SK-N-SH (cell line): ENCODE measurements around the gene HTT. TPM values are rescaled to one million over a fixed set of nuclear protein-coding genes. Genes with fewer than 3 reads are reported as not detected.

Source experiments
- CTCF ChIA-PET: fragments of 300-600, 350-600 bp; formaldehyde crosslinking; extraction: SDS; loops from one replicate; lab custom pipeline; 2021; lab: Yijun Ruan, JAX
- POLR2A ChIA-PET: fragments of 350-600 bp; sonication (Branson Sonifier 250); formaldehyde crosslinking; extraction: SDS; loops from one replicate; lab custom pipeline; 2020; ENCODE audit warnings: antibody characterized with exemption, inconsistent platforms; lab: Yijun Ruan, JAX
- DNase-seq: peaks from one replicate; pipeline ENCODE4 v3.0.0; 2012
- H2AFZ ChIP-seq: fragments of 200-600 bp; sonication (generic); 2 replicates; pipeline ENCODE4 v1.8.1; 2016; ENCODE audit warnings: antibody characterized with exemption, mild to moderate bottlenecking, low read depth
- H3F3A ChIP-seq: fragments of 200-600 bp; sonication (generic); replicated peaks from 2 replicates; pipeline ENCODE3; 2016; ENCODE audit warnings: antibody characterized with exemption, mild to moderate bottlenecking; ENCODE audit not compliant: insufficient read depth
- H3K27ac ChIP-seq, 2 experiments: fragments of 200-500 bp in 1 of 2; fragments of 200-600 bp in 1 of 2; sonication (Bioruptor generic) in 1 of 2; sonication (generic), shearing (Covaris generic) in 1 of 2; 2 replicates each; pipeline versions ENCODE4 v1.5.1 to v1.6.1; 2014 to 2016; ENCODE audit warnings: low read depth in 2 of 2, inconsistent platforms in 1 of 2, low read length in 1 of 2, mild to moderate bottlenecking in 1 of 2, mixed read lengths in 1 of 2
- H3K27me3 ChIP-seq: fragments of 200-600 bp; sonication (generic), shearing (Covaris generic); 2 replicates; pipeline ENCODE4 v1.6.1; 2016; ENCODE audit warnings: mixed run types; ENCODE audit not compliant: insufficient read depth
- H3K36me3 ChIP-seq, 2 experiments: fragments of 200-500 bp in 1 of 2; fragments of 200-600 bp in 1 of 2; sonication (Bioruptor generic) in 1 of 2; sonication (generic) in 1 of 2; replicated peaks in 1 of 2; 2 replicates each; pipeline versions ENCODE3 to v1.5.1; 2014 to 2016; ENCODE audit warnings: low read length in 1 of 2, mild to moderate bottlenecking in 1 of 2; ENCODE audit not compliant: insufficient read depth in 2 of 2, control insufficient read depth in 1 of 2
- H3K4me1 ChIP-seq, 2 experiments: fragments of 200-500 bp in 1 of 2; fragments of 200-600 bp in 1 of 2; sonication (Bioruptor generic) in 1 of 2; sonication (generic), shearing (Covaris generic) in 1 of 2; 2 replicates each; pipeline versions ENCODE4 v1.5.1 to v1.6.1; 2014 to 2016; ENCODE audit warnings: low read depth in 1 of 2, low read length in 1 of 2, mixed run types in 1 of 2; ENCODE audit not compliant: insufficient read depth in 2 of 2, control insufficient read depth in 1 of 2
- H3K4me2 ChIP-seq: fragments of 200-600 bp; sonication (generic), shearing (Covaris generic); 2 replicates; pipeline ENCODE4 v1.6.1; 2017; ENCODE audit warnings: mixed run types
- H3K4me3 ChIP-seq, 2 experiments: fragments of 200-500 bp in 1 of 2; fragments of 200-600 bp in 1 of 2; sonication (Bioruptor generic) in 1 of 2; sonication (generic), shearing (Covaris generic) in 1 of 2; 2 replicates each; pipeline versions ENCODE4 v1.5.1 to v1.8.1; 2014 to 2016; ENCODE audit warnings: low read depth in 2 of 2, inconsistent platforms in 1 of 2, low read length in 1 of 2, mild to moderate bottlenecking in 1 of 2, mixed read lengths in 1 of 2, moderate library complexity in 1 of 2
- H3K79me2 ChIP-seq: fragments of 200-600 bp; sonication (generic); 2 replicates; pipeline ENCODE4 v1.8.1; 2017; ENCODE audit warnings: mild to moderate bottlenecking; ENCODE audit not compliant: insufficient read depth
- H3K9ac ChIP-seq: fragments of 200-600 bp; sonication (generic); 2 replicates; pipeline ENCODE4 v1.6.1; 2017; ENCODE audit warnings: mixed run types
- H3K9me2 ChIP-seq: fragments of 200-600 bp; sonication (generic); 2 replicates; pipeline ENCODE4 v1.6.1; 2017; ENCODE audit warnings: mixed run types
- H3K9me3 ChIP-seq: fragments of 200-600 bp; sonication (generic); 2 replicates; pipeline ENCODE4 v1.6.1; 2017; ENCODE audit warnings: mixed run types, mild to moderate bottlenecking, moderate library complexity
- H4K20me1 ChIP-seq: fragments of 200-600 bp; sonication (generic); 2 replicates; pipeline ENCODE4 v1.6.1; 2017; ENCODE audit warnings: mild to moderate bottlenecking, mixed run types; ENCODE audit not compliant: insufficient read depth
- CHD2 ChIP-seq: fragments of 150-350 bp; IDR thresholded peaks from 2 replicates; pipeline ENCODE4 v1.6.1; 2018; ENCODE audit warnings: low read length; ENCODE audit not compliant: partially characterized antibody
- EP300 ChIP-seq, 2 experiments: IDR thresholded peaks; 2 replicates each; pipeline versions ENCODE4 v1.4.0 to v1.6.1; 2012; ENCODE audit warnings: borderline replicate concordance in 1 of 2, low read depth in 1 of 2, low read length in 1 of 2
- FOSL2 ChIP-seq: IDR thresholded peaks from 2 replicates; pipeline ENCODE4 v1.4.0; 2012; ENCODE audit warnings: low read depth, mild to moderate bottlenecking, moderate library complexity, borderline replicate concordance
- FOXM1 ChIP-seq: IDR thresholded peaks from 2 replicates; pipeline ENCODE4 v1.4.0; 2012; ENCODE audit warnings: low read depth, mild to moderate bottlenecking
- GABPA ChIP-seq: IDR thresholded peaks from 2 replicates; pipeline ENCODE4 v1.4.0; 2012; ENCODE audit warnings: low read depth, mild to moderate bottlenecking
- GATA2 ChIP-seq: sonication (generic); formaldehyde crosslinking; IDR thresholded peaks from 2 replicates; pipeline ENCODE4 v1.5.0; 2020; ENCODE audit warnings: mild to moderate bottlenecking, missing genetic modification reagents
- MAX ChIP-seq: IDR thresholded peaks from 2 replicates; pipeline ENCODE4 v1.4.0; 2012; ENCODE audit warnings: low read depth
- NRF1 ChIP-seq: IDR thresholded peaks from 2 replicates; pipeline ENCODE4 v1.6.1; 2012; ENCODE audit warnings: low read depth, mild to moderate bottlenecking, low read length
- RAD21 ChIP-seq: IDR thresholded peaks from 2 replicates; pipeline ENCODE4 v1.6.1; 2012; ENCODE audit warnings: mild to moderate bottlenecking, low read length
- TAF1 ChIP-seq: IDR thresholded peaks from 2 replicates; pipeline ENCODE4 v1.6.1; 2012; ENCODE audit warnings: low read depth, mild to moderate bottlenecking, low read length, moderate library complexity, borderline replicate concordance
- TEAD4 ChIP-seq: IDR thresholded peaks from 2 replicates; pipeline ENCODE4 v1.4.0; 2012; ENCODE audit warnings: mild to moderate bottlenecking, borderline replicate concordance; ENCODE audit not compliant: insufficient read depth
- ZBTB33 ChIP-seq: IDR thresholded peaks from 2 replicates; pipeline ENCODE4 v1.4.0; 2012; ENCODE audit warnings: low read depth, borderline replicate concordance
- WGBS: methylation state at CpG from one replicate; pipeline ENCODE4 v1.1.6; 2017; ENCODE audit warnings: low lambda C conversion rate; 5-methylcytosine and 5-hydroxymethylcytosine counted together
- polyA plus RNA-seq, 3 experiments: library from polyadenylated mRNA; depleted of rRNA; stranded (reverse); fragments of >200 nt; gene quantifications; 2 replicates each; pipeline ENCODE4 v1.2.3, GENCODE V29; 2012

HTT gene
- polyA plus RNA-seq, 1 of the 3 experiments (the other 2 are of a cell fraction) = 11.3 TPM

GRCh38 chr4:3220476-3221183 lies 146.1 kb downstream of the HTT start:
- Histone ChIP-seq H3K79me2 (no peaks in the 10 kb centered on the region), H3K4me2 (no peak overlapping the region), H2AFZ (no peak overlapping the region), H3K36me3 (peaks cover 14 to 83% of the 10 kb centered on the region in 2 experiments), H3K9me2 (no peaks in the 10 kb centered on the region), H3K27me3 (no peaks in the 10 kb centered on the region), H3K9ac (no peak overlapping the region), H3F3A (no peaks in the 10 kb centered on the region), H3K4me3 (no peak overlapping the region), H3K27ac (no peak overlapping the region), H4K20me1 (no peaks in the 10 kb centered on the region), H3K9me3 (no peaks in the 10 kb centered on the region), H3K4me1 (no peaks in the 10 kb centered on the region; a peak in 1 of 4 replicates)
- TF ChIP-seq ZBTB33 (no peak), NRF1 (no peak), MAX (no peak), RAD21 (no peak), FOSL2 (no peak), GABPA (no peak), CHD2 (no peak)
- ChIA-PET POLR2A (no interaction called here), CTCF (no interaction called here)
- 85% methylated on average over 8 of the region's 8 CpGs for WGBS
- no peak for DNase-seq

- no peaks in the 10 kb centered on the region for H4K20me1 ChIP-seq
- ChIA-PET CTCF (no interaction called here), POLR2A (no interaction called here)
- no peaks in the 10 kb centered on the region for H3K79me2 ChIP-seq
- H2AFZ ChIP-seq = no peak overlapping the region
- peaks cover 14 to 78% of the 10 kb centered on the region in 2 experiments for H3K36me3 ChIP-seq
- no peak overlapping the region for H3K9ac ChIP-seq
- no peak for DNase-seq
- H3K4me2 ChIP-seq = no peak overlapping the region
- H3K4me1 ChIP-seq = no peaks in the 10 kb centered on the region; a peak in 1 of 4 replicates
- no peak for TF ChIP-seq TAF1
- TF ChIP-seq FOXM1 = no peak
- TF ChIP-seq EP300 (IDR thresholded peaks at IDR 0.05; ENCODE audit: borderline replicate concordance in 1 of 2, low read depth in 1 of 2, low read length in 1 of 2) = no peak
- no peak for TF ChIP-seq TEAD4
- no peak for TF ChIP-seq GATA2
- 94% methylated on average over 8 of the region's 8 CpGs for WGBS
- H3K4me3 ChIP-seq = no peak overlapping the region
- no peak overlapping the region for H3K27ac ChIP-seq
- no peaks in the 10 kb centered on the region for H3K9me3 ChIP-seq
- H3K9me2 ChIP-seq = no peaks in the 10 kb centered on the region
- no peaks in the 10 kb centered on the region for H3F3A ChIP-seq
- no peaks in the 10 kb centered on the region for H3K27me3 ChIP-seq
Observed at GRCh38 chr4:3221184-3221494, 146.7 kb downstream of the HTT start.
